Smooth muscle cell (in vitro differentiated cells): ENCODE measurements around the gene PNMA8B. TPM values are rescaled to one million over a fixed set of nuclear protein-coding genes. Genes with fewer than 3 reads are reported as not detected.

Source experiments
- DNase-seq: peaks from one replicate; lab custom pipeline; 2025; ENCODE audit not compliant: unreplicated experiment; lab: John Stamatoyannopoulos, UW
- H2AFZ ChIP-seq: fragments of 200-600 bp; sonication (generic); 2 replicates; pipeline ENCODE4 v1.6.0; 2016; ENCODE audit warnings: antibody characterized with exemption, low read depth, mild to moderate bottlenecking
- H3F3A ChIP-seq: fragments of 200-600 bp; sonication (generic); 2 replicates; pipeline ENCODE4 v1.6.0; 2017; ENCODE audit warnings: antibody characterized with exemption, low read depth
- H3K27ac ChIP-seq: fragments of 200-600 bp; sonication (generic); 2 replicates; pipeline ENCODE4 v1.5.1; 2016; ENCODE audit warnings: low read depth, mild to moderate bottlenecking
- H3K27me3 ChIP-seq: fragments of 200-600 bp; sonication (generic); 2 replicates; pipeline ENCODE4 v1.6.1; 2016; ENCODE audit warnings: low read depth, mild to moderate bottlenecking
- H3K36me3 ChIP-seq: fragments of 200-600 bp; sonication (generic); 2 replicates; pipeline ENCODE4 v1.5.1; 2016; ENCODE audit warnings: low read depth
- H3K4me1 ChIP-seq: fragments of 200-600 bp; sonication (generic); 2 replicates; pipeline ENCODE4 v1.5.1; 2016; ENCODE audit warnings: low read depth
- H3K4me2 ChIP-seq: fragments of 200-600 bp; sonication (generic); 2 replicates; pipeline ENCODE4 v1.6.0; 2016; ENCODE audit warnings: mild to moderate bottlenecking
- H3K4me3 ChIP-seq: fragments of 200-600 bp; sonication (generic); 2 replicates; pipeline ENCODE4 v1.5.1; 2016; ENCODE audit warnings: mild to moderate bottlenecking
- H3K79me2 ChIP-seq: fragments of 200-600 bp; sonication (generic); 2 replicates; pipeline ENCODE4 v1.6.0; 2016; ENCODE audit warnings: low read depth, mild to moderate bottlenecking
- H3K9ac ChIP-seq: fragments of 200-600 bp; sonication (generic); 2 replicates; pipeline ENCODE4 v1.6.0; 2016; ENCODE audit warnings: low read depth
- H3K9me3 ChIP-seq: fragments of 200-600 bp; sonication (generic); replicated peaks from 2 replicates; pipeline ENCODE4 v1.5.1; 2016; ENCODE audit warnings: low read depth
- H4K20me1 ChIP-seq: fragments of 200-600 bp; sonication (generic); 2 replicates; pipeline ENCODE4 v1.6.0; 2016; ENCODE audit warnings: low read depth
- CTCF ChIP-seq: fragments of 200-600 bp; sonication (generic); IDR thresholded peaks from 2 replicates; pipeline ENCODE4 v1.5.1; 2017; ENCODE audit warnings: borderline replicate concordance, mild to moderate bottlenecking, antibody characterized with exemption; ENCODE audit not compliant: insufficient read depth, poor library complexity, severe bottlenecking
- WGBS: methylation state at CpG from one replicate; pipeline ENCODE4 v1.1.7; 2016; ENCODE audit warnings: low lambda C conversion rate; 5-methylcytosine and 5-hydroxymethylcytosine counted together
- polyA plus RNA-seq: library from polyadenylated mRNA; unstranded; fragments of >200 nt; fragmentation: Nextera tagmentation; extraction: Ambion mirVana; gene quantifications from 2 replicates; pipeline ENCODE4 v1.2.1, GENCODE V29; 2016
- total RNA-seq: library from RNA; depleted of rRNA; stranded (reverse); fragments of >200 nt; gene quantifications from 2 replicates; pipeline ENCODE4 v1.2.3, GENCODE V29; 2014

Gene PNMA8B
- total and polyA plus RNA-seq, 2 experiments from 2014 or later = 1.0 to 1.2 TPM

GRCh38 chr19:46489445-46490272 is 6.0 kb downstream of the PNMA8B start:
- no peak overlapping the region for H3K9ac ChIP-seq
- no peaks in the 10 kb centered on the region for H3K79me2 ChIP-seq
- no peak overlapping the region for H3K27ac ChIP-seq
- WGBS = 20% methylated on average over 51 of the region's 52 CpGs
- H2AFZ ChIP-seq = no peak overlapping the region
- H3K27me3 ChIP-seq = no peaks in the 10 kb centered on the region
- H4K20me1 ChIP-seq = no peaks in the 10 kb centered on the region
- H3K4me2 ChIP-seq = peak overlapping the region; percentile 61
- H3K9me3 ChIP-seq = no peaks in the 10 kb centered on the region
- H3K4me1 ChIP-seq = peaks cover 10% of the 10 kb centered on the region
- H3K36me3 ChIP-seq = no peaks in the 10 kb centered on the region
- peak; percentile 34 for TF ChIP-seq CTCF
- H3F3A ChIP-seq = no peaks in the 10 kb centered on the region
- no peak for DNase-seq
- no peak overlapping the region for H3K4me3 ChIP-seq

GRCh38 chr19:46488551-46488950 is 7.1 kb downstream of the PNMA8B start:
- H2AFZ ChIP-seq = no peak overlapping the region
- DNase-seq = no peak
- H3K27ac ChIP-seq = no peak overlapping the region
- H3K79me2 ChIP-seq = no peaks in the 10 kb centered on the region
- WGBS = 78% methylated on average over 11 of the region's 11 CpGs
- H3F3A ChIP-seq = no peaks in the 10 kb centered on the region
- H3K4me2 ChIP-seq = no peak overlapping the region
- H4K20me1 ChIP-seq = no peaks in the 10 kb centered on the region
- H3K9me3 ChIP-seq = no peaks in the 10 kb centered on the region
- no peaks in the 10 kb centered on the region for H3K36me3 ChIP-seq
- TF ChIP-seq CTCF = no peak
- H3K4me3 ChIP-seq = no peak overlapping the region
- no peak overlapping the region for H3K9ac ChIP-seq
- no peaks in the 10 kb centered on the region for H3K27me3 ChIP-seq
- peaks cover 10% of the 10 kb centered on the region for H3K4me1 ChIP-seq

- Histone ChIP-seq H4K20me1 (no peaks in the 10 kb centered on the region), H3F3A (peaks cover 4% of the 10 kb centered on the region), H3K36me3 (no peaks in the 10 kb centered on the region), H3K27me3 (no peaks in the 10 kb centered on the region), H2AFZ (peak overlapping the region; percentile 73), H3K9ac (no peak overlapping the region), H3K4me1 (peaks cover 6% of the 10 kb centered on the region), H3K9me3 (no peaks in the 10 kb centered on the region), H3K4me2 (peak overlapping the region; percentile 88), H3K27ac (no peak overlapping the region), H3K79me2 (no peaks in the 10 kb centered on the region), H3K4me3 (peak overlapping the region; percentile 44)
- 12% methylated on average over 38 of the region's 38 CpGs for WGBS
- DNase-seq = peak; percentile 53
- TF ChIP-seq CTCF = peak; percentile 94
Observed at GRCh38 chr19:46487802-46488445, 7.7 kb downstream of the PNMA8B start.
